Panc1 (cell line): ENCODE results near the gene TICAM2. TPM values are rescaled to one million over a fixed set of nuclear protein-coding genes. Genes with fewer than 3 reads are reported as not detected.

ENCODE experiments used
- ATAC-seq: fragments of 200-7000 bp; cut with Tn5 transposase; 2 replicates; pipeline ENCODE4 v1.9.1; 2020; ENCODE audit warnings: mild to moderate bottlenecking, moderate library complexity
- BruUV-seq: library from RNA; stranded (reverse); fragments of 400-500 nt; replicated peaks from 2 replicates; lab custom pipeline; 2021; lab: Mats Ljungman, UMichigan
- CTCF ChIA-PET: fragments of 300-600 bp; sonication (Branson Sonifier 250); formaldehyde crosslinking; loops from one replicate; lab custom pipeline; 2022; ENCODE audit warnings: antibody characterized with exemption; lab: Charles Lee
- POLR2A ChIA-PET: fragments of 300-600 bp; sonication (Branson Sonifier 250); formaldehyde crosslinking; loops from one replicate; lab custom pipeline; 2022; ENCODE audit warnings: antibody characterized with exemption; lab: Charles Lee
- DNase-seq: peaks from one replicate; pipeline ENCODE4 v3.0.0-alpha.2; 2010; ENCODE audit warnings: low read depth, low spot score
- H3K27ac ChIP-seq: 2 replicates; pipeline ENCODE4 v1.5.1; 2011; ENCODE audit warnings: mild to moderate bottlenecking, low read length, inconsistent platforms
- H3K27me3 ChIP-seq: fragments of 200-500 bp; sonication (Bioruptor generic); 2 replicates; pipeline ENCODE4 v1.6.0; 2014; ENCODE audit warnings: low read length, inconsistent platforms; ENCODE audit not compliant: control insufficient read depth, insufficient read depth
- H3K36me3 ChIP-seq: fragments of 200-500 bp; sonication (Bioruptor generic); 2 replicates; pipeline ENCODE4 v1.5.1; 2014; ENCODE audit warnings: inconsistent platforms, mild to moderate bottlenecking, low read length, moderate library complexity; ENCODE audit not compliant: control insufficient read depth, insufficient read depth
- H3K4me1 ChIP-seq: 2 replicates; pipeline ENCODE4 v1.5.1; 2011; ENCODE audit warnings: inconsistent platforms, mild to moderate bottlenecking, low read length, moderate library complexity; ENCODE audit not compliant: control insufficient read depth, insufficient read depth
- H3K4me3 ChIP-seq, 2 experiments: 2 replicates each; pipeline ENCODE4 v1.5.1; 2011 to 2012; ENCODE audit warnings: low read depth in 2 of 2, low read length in 2 of 2, mild to moderate bottlenecking in 2 of 2, inconsistent platforms in 1 of 2, moderate library complexity in 1 of 2
- H3K9me3 ChIP-seq: fragments of 200-500 bp; sonication (Bioruptor generic); 2 replicates; pipeline ENCODE4 v1.5.1; 2014; ENCODE audit warnings: low read depth, mild to moderate bottlenecking, inconsistent platforms, low read length, moderate library complexity; ENCODE audit not compliant: control insufficient read depth, insufficient read depth
- CTCF ChIP-seq: fragments of 450-650 bp; IDR thresholded peaks from 2 replicates; pipeline ENCODE4 v1.5.1; 2017; ENCODE audit warnings: mild to moderate bottlenecking
- POLR2AphosphoS5 ChIP-seq: IDR thresholded peaks from 2 replicates; pipeline ENCODE4 v1.6.1; 2012; ENCODE audit warnings: mild to moderate bottlenecking, low read depth, low read length, moderate library complexity
- REST ChIP-seq, 2 experiments: IDR thresholded peaks; 2 replicates each; pipeline ENCODE4 v1.6.1; 2011 to 2012; ENCODE audit warnings: low read depth in 2 of 2, control low read depth in 1 of 2, low read length in 1 of 2, mild to moderate bottlenecking in 1 of 2, moderate library complexity in 1 of 2; ENCODE audit not compliant: insufficient read depth in 1 of 2
- SIN3A ChIP-seq: IDR thresholded peaks from 2 replicates; pipeline ENCODE4 v1.6.1; 2012; ENCODE audit warnings: low read depth, mild to moderate bottlenecking, low read length, moderate library complexity, borderline replicate concordance; ENCODE audit not compliant: insufficient read depth
- TCF7L2 ChIP-seq: IDR thresholded peaks from 2 replicates; pipeline ENCODE4 v1.6.1; 2011; ENCODE audit warnings: mild to moderate bottlenecking, low read depth, low read length, inconsistent platforms
- in situ Hi-C: cut with HindIII; loops from 2 replicates; pipeline ENCODE4 v1.10.0; 2016; ENCODE audit warnings: low sequenced_read_pairs, low pct_unique_long_range_greater_than_20kb
- intact Hi-C: fragments of 100-400 bp; cut with micrococcal nuclease; formaldehyde crosslinking; loops from one replicate; pipeline ENCODE4 v1.10.0; 2022; ENCODE audit not compliant: unreplicated experiment
- total RNA-seq: library from RNA; stranded (reverse); gene quantifications from one replicate; pipeline ENCODE4 v1.2.1, GENCODE V29; 2021; ENCODE audit not compliant: unreplicated experiment

The TICAM2 gene
- total RNA-seq, 1 experiment from 2014 or later: 1.6 TPM

- ChIA-PET CTCF (no interaction called here), POLR2A (no interaction called here)
- in situ Hi-C loops: no loop called here
- Histone ChIP-seq H3K36me3 (no peaks in the 10 kb centered on the region), H3K4me3 (no peak overlapping the region), H3K27ac (no peak overlapping the region), H3K9me3 (no peaks in the 10 kb centered on the region), H3K4me1 (no peaks in the 10 kb centered on the region), H3K27me3 (peaks cover 20% of the 10 kb centered on the region)
- ATAC-seq (no peak), DNase-seq (no peak)
- intact Hi-C loops: no loop called here
- TF ChIP-seq CTCF: no peak
- no peak for TF ChIP-seq TCF7L2
- TF ChIP-seq REST (IDR thresholded peaks at IDR 0.05; ENCODE audit: insufficient read depth in 1 of 2, low read depth in 2 of 2, low read length in 1 of 2): no peak
- TF ChIP-seq SIN3A: no peak
- TF ChIP-seq POLR2AphosphoS5: no peak
- no TSS peak for BruUV-seq
These were observed 39.7 kb upstream of the TICAM2 start for GRCh38 chr5:115641948-115642347.

- DNase-seq (no peak), ATAC-seq (no peak)
- Histone ChIP-seq H3K27ac (no peak overlapping the region), H3K4me1 (no peaks in the 10 kb centered on the region; the same call in 1 of the 2 replicates), H3K4me3 (no peak overlapping the region), H3K27me3 (peaks cover 19% of the 10 kb centered on the region), H3K36me3 (no peaks in the 10 kb centered on the region), H3K9me3 (no peaks in the 10 kb centered on the region)
- BruUV-seq: no TSS peak
- TF ChIP-seq REST (IDR thresholded peaks at IDR 0.05; ENCODE audit: insufficient read depth in 1 of 2, low read depth in 2 of 2, low read length in 1 of 2): no peak
- TF ChIP-seq SIN3A: no peak
- no peak for TF ChIP-seq POLR2AphosphoS5
- no peak for TF ChIP-seq CTCF
- no peak for TF ChIP-seq TCF7L2
- intact Hi-C loops: no loop called here
- CTCF ChIA-PET: no interaction called here
- in situ Hi-C loops: no loop called here
- POLR2A ChIA-PET: no interaction called here
These were observed 38.0 kb upstream of the TICAM2 start for GRCh38 chr5:115640274-115640673.
